ENCODE measurements around the gene SPATA6L. TPM values are rescaled to one million over a fixed set of nuclear protein-coding genes. Genes with fewer than 3 reads are reported as not detected.

SPATA6L gene
- total and polyA plus RNA-seq, 9 of the 15 experiments (the other 6 are each of a cell fraction or from before 2014, with no cell fraction given), result 0.03 to 1.00 (median 0.08) TPM; not detected in 4

GRCh38 chr9:4662108-4662988 lies 3.9 kb downstream of the SPATA6L start, which contains the start of gene PLPP6 (continued):
- TF ChIP-seq, protein P1, sequence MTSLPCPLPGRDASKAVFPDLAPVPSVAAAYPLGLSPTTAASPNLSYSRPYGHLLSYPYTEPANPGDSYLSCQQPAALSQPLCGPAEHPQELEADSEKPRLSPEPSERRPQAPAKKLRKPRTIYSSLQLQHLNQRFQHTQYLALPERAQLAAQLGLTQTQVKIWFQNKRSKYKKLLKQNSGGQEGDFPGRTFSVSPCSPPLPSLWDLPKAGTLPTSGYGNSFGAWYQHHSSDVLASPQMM (CRISPR knock-in tag; IDR thresholded peaks at IDR 0.05), result no peak
- TF ChIP-seq TRIM24 (IDR thresholded peaks at IDR 0.05) (peak in 1 of 2 experiments; percentile 56; a peak in 2 of 4 replicates), ZNF12 (CRISPR knock-in tag; IDR thresholded peaks at IDR 0.05) (no peak), JUND (IDR thresholded peaks at IDR 0.05; ENCODE audit: borderline replicate concordance, low read depth, low read length) (0 out of 2 replicates have a peak, but pooled peaks have one; percentile 4), JUND (tag; IDR thresholded peaks at IDR 0.05; ENCODE audit: borderline replicate concordance, low read depth, low read length) (no peak; the same call in 2 of the 3 replicates), MYC (IDR thresholded peaks at IDR 0.05; ENCODE audit: low read depth, low read length) (peak; percentile 20; the same call in 1 of the 2 replicates), MYC (CRISPR knock-in tag; IDR thresholded peaks at IDR 0.05; ENCODE audit: borderline replicate concordance, low read depth) (no peak), SMC3 (conservative IDR thresholded peaks at IDR 0.05; ENCODE audit: insufficient read depth, low read depth, low read length) (peak; percentile 52; the same call in 1 of the 2 replicates), SP2 (IDR thresholded peaks at IDR 0.05; ENCODE audit: extremely low read depth, low read depth, low read length, poor library complexity, severe bottlenecking) (peak; percentile 29), POLR2B (IDR thresholded peaks at IDR 0.05; ENCODE audit: low read depth, partially characterized antibody) (peak; percentile 66), ZNF354B (CRISPR knock-in tag; IDR thresholded peaks at IDR 0.05) (no peak), OTX1 (CRISPR knock-in tag; IDR thresholded peaks at IDR 0.05) (0 out of 2 replicates have a peak, but pooled peaks have one; percentile 37), TEAD1 (CRISPR knock-in tag; IDR thresholded peaks at IDR 0.05) (peak; percentile 54 to 55; a peak in 1 of 4 replicates), MTA3 (IDR thresholded peaks at IDR 0.05; ENCODE audit: borderline replicate concordance) (0 out of 2 replicates have a peak, but pooled peaks have one; percentile 26), RAD21 (CRISPR knock-in tag; conservative IDR thresholded peaks at IDR 0.05 in 1 of 2, IDR thresholded peaks at IDR 0.05 in 1 of 2) (peak; percentile 41 to 75), TFAP4 (CRISPR knock-in tag; IDR thresholded peaks at IDR 0.05; ENCODE audit: borderline replicate concordance) (peak; percentile 41), IRF2 (CRISPR knock-in tag; IDR thresholded peaks at IDR 0.05) (no peak)

Data from K562 (cell line).